ENCODE measurements around the gene SORCS2.
A peak's percentile ranks its signal among the peaks of the same experiment; 100 is the strongest.

SORCS2 gene

DNA sequence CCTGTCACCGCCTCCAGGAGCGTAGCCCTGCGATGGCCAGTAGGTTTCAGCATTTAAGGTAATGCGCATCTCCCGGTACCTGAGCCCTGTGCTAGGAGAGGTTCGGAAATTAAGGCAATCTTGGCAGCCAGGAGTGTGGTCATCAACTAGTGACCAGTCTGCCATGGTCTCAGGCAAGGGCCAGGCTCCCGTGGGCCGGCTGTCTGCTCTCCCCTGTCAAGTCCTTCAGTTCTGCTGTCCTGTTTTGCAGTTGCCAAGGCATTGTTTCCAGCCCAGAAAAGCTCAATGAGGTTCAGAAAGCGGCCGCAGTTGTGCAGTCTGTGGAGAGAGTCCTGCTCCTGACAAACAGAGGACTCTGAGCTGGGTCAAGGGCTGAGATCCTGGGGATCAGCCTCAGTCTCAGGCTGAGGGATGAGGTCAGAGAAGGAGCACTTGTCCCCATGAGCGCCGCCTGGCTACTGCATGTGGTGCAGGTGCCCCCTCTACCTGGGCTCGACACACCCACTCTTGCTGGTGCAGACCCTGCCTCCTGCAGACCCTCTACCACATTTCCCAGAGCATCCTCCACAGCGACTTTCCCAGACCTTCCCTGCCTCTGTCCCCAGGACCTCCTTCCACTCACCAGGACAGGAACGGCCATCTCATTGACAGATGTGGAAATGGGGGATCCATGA, 295.8 kb downstream of the SORCS2 start:
- no peak for DNase-seq

DNA sequence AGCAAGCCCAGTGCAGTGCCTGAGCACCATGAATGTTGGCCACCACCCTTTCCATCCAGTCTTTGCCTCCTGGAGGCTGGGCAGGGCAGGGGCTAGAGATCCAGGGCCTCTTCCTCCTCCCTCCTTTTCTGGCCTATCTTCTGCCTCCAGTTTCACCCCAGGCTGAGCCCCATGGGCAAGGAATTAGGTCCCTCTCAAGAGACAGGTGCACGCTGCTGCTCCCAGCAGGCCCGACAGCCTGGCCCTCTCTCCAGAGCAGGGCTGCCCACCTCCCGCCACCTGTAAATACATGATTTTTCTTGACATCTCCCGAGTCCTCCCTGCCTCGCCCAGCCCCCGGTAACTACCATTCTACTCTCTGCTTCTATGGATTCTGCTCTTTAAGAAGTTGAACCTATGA, 299.6 kb downstream of the SORCS2 start:
- DNase-seq = no peak

DNA sequence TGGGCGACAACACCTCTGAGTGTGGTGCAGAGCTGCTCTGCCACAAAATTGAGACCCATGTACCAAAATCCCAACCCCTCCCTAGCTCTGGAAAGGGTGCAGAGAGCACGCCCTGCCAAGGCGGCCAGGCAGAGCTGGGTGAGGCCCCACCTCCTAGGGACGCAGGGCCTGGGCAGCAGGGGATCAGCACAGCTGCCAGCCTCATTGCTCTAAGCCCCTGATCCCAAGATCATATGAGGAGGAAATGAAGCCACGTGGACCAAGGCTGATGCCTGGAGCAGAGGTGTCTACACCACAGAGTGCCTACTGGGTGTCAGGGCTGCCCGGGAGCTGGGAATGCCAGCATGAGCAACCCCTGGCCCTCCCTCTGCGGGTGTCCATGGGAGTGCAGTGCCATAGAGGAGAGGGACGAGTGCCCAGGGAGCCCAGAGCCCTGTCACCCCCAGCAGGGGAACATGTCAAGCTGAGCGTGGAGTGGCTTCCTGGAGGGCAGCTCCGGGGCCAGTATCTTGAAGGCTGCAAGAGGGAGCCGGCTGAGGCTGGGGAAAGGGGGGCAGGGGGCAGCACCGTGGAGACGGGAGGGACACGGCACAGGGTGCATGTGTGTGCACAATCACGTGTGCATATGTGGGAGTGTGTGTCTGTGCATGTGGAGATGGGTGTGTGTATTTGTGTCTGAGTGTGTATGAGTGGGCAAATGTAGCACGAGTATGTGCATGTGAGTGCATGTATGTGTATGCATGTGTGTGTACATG, 306.3 kb downstream of the SORCS2 start:
- no peak for DNase-seq

DNA sequence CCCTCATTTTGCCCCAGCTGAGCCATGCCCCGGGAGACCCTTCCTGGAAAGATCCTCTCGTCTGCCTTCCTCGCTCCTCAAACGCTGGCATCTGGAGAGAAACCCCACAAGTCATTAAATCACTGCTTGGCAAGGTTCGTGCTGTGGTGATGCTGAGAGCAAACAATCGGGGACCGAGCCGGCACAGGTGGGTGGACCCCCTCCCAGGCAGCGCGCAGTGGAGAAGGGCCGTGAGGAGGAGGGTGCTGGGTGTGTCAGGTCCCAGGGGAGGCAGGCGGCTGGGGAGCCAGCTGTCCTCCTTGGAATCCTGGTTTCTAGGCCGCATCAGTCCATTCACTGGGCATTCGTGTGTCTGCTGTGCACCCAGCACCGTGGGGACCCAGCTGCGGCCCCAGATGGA, 307.3 kb downstream of the SORCS2 start:
- DNase-seq = no peak

DNA sequence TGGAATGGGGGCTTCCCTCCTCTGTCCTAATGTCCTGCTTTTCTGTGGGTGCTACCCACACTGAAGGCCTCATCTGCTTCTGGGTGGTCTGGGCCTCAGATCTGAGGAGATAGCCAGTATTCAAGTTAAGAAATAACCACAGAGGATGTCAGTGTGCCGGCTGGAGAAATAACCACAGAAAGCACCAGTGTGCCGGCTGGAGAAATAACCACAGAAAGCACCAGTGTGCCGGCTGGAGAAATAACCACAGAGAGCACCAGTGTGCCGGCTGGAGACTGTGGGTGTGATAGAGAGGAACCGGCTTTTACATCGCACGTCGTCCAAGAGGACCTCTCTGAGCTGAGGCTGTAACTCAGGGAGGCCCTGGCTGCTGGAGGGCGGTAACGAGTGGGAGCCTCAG, 308.1 kb downstream of the SORCS2 start:
- no peak for DNase-seq

DNA sequence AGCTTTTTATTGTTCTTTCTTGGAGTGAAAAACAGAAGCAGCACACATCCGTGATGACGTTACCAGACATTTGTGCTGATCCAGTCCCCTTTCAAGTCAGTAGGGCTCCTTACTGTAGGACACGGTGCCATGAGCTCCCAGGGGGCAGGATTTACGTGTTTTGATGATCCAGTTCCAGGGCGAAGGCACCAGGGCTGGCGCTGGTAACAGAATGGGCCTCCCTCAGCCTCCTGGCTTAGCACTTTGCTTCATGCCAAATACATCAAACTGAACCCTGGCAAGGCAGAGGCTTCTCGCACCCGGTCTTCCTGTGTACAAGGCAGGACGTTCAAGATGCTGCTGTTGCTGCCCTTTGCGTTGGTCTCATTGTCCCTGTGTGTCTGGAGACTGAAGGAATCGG, 309.0 kb downstream of the SORCS2 start:
- no peak for DNase-seq

DNA sequence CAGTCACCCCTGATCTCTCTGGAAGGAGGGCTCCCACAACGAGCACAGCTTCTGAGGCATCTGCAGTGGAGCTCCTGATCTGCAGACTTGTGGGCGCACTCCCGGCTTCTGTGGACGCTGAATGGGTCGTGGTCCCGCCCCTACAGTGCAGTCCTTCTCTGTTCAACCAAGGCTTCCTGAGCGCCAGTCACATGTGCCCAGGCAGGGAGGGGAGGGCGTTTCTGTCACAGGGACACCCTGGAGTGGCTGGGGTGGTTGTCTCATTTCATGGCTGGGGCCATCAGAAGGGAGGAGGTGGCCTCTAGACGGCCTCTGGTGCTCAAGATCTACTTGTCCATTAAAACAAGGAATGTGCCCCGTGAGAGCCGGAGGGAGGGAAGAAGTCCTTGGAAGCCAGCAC, 309.5 kb downstream of the SORCS2 start:
- DNase-seq = no peak

DNA sequence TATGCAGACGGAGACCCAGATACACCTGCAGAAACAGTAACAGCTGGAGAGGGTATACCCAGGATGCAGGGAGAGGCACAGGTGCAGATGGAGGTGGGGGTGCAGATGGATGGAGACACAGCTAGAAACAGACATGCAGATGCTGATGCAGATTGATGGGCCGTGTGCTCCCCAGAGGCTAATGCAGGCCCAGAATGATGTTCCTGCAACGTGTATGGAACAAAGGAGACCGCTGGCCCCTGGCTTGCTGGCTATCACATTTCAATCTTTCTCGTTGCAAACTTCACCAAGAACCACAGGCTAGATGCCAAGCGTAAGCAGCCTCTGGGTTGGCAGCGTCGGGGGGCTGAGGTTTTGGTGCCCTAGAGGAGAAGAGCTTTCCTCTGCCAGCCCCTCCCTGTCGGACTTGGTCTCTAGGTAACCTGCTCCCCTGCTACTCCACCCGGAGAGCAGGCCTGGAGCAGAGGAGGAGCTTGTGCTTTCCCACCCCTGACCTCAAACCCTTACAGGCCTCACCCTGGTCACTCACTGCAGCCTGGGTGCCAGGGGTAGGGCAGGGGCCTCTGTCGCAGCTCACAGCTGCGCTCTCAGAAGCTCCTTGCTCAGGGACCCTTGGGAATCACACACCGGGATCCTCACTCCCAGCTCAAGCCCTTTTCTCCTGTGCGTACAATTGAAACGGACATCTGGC, 311.4 kb downstream of the SORCS2 start:
- DNase-seq = no peak

DNA sequence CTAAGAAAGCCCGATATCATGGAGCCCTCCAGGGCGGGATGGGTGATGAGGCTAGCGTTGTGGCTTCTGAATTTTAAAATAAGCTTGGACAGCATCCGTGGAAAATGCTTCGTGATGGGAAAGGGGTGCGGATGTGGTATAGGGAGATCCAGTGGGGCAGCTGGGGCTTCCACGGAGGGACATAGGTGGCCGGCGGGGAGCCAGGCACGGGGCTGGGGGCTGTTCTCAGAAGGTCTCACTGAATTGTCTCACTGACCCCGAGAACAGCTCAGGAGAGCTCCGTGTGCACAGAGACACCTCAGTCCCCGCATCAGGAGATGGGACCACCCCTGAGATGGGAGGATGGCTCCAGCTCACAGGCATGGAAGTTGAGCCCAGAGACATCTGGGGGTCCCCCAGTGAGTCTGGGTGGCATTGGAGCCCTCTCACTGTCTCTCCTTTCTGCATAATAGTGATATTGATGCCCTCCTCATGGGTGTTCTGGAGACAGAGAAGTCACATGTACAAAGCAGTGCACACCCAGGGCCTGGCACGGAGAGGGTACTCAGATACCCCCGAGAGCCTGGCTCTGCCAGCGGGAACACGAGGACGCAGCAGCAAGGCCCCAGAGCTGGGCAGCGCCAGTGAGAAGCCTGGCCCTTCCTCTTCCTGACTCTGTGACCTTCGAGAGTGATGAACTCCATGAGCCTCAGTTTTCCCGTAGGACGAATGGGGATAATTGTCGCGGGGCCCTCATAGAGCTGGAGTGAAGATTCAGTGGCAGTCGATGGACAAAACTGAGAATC, 313.0 kb downstream of the SORCS2 start:
- no peak for DNase-seq

DNA sequence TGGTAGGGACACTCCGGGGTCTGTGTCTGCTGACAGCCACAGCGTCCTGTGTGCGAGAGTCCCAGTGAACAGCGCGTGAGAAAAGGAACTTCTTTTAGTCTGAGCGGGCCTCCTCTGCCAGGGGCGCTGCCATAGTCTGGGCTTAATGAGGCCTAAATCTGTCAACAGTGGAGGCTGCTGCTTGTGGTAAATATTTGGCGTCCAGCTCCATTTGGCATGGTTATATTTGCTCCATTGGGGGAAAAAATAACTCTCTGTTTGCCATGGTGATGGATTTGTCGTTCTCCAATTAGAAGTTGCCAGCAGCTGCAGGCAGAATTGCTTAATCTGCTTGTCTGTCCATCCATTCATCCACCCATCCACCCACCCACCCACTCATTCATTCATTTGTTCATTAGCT, 313.8 kb downstream of the SORCS2 start:
- DNase-seq = peak; percentile 18 to 30

DNA sequence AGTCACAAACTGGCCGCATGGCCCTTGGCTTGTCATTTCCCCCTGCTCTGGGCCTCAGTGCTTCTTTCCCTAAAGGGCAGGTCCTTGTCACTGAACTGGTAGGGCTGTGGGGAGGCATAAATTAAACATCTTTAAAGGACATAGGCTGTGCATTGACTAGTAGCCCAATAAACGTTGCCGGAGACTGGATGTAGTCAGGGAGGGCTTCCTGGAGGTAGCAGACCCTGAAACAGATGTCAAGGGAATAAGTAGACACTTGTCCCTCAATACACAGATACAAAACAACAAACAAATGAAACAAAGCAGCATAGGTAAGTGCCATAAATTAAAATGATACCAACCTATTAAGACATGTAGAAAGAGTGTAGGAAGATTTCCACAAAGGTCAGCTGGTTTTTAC, 314.2 kb downstream of the SORCS2 start:
- DNase-seq = no peak

DNA sequence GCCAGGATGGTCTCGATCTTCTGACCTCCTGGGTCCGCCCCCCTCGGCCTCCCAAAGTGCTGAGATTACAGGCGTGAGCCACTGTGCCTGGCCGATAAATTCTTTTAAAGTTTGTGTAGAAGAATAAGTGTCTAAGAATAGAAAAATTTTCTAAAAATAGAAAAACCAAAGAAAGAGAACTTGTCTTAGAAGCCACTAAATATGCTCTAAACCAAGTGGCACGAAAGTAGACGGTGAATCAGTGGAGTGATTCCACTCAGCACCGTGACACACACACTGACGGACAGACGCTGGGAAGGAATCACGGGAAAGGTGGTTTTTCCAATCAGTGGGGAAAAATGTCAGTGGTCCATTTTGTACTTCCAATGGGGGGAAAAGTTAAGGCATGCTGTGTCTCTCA, 315.0 kb downstream of the SORCS2 start:
- DNase-seq = no peak

DNA sequence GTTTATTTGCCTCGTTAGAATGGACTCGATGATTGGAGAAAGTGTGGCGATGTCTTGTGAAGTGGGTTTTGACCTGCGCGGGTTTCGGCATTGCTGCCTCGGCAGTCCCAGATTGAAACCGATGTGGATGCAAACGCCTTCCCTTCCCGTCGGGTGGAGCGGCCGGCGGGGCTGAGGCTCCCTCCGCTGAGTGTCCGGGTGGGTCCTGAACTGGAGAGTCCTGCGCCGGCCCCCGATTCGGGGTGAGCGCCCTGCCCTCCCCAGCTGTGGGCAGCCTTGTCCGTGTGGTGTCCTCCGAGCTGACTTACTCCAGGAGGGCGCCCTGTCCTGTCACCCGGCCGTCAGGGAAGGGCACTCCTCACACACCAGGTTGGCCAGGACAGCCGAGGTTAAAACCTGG, 317.7 kb downstream of the SORCS2 start:
- DNase-seq = no peak

DNA sequence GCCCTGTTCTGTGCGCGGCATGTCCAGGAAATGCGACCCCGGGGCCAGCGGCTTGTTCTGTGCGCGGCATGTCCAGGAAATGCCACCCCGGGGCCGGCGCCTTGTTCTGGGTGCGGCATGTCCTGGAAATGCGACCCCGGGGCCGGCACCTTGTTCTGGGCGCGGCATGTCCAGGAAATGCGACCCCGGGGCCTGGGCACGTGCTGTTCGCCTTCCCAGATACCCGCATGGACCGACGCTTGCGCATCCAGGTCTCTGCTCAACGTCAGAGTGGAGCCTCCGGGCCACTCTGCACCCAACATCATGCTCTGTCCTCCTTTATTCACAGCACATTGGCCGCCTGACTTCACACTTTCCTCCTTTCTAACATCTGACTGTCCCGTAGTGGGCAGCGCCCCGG, 318.2 kb downstream of the SORCS2 start:
- no peak for DNase-seq

DNA sequence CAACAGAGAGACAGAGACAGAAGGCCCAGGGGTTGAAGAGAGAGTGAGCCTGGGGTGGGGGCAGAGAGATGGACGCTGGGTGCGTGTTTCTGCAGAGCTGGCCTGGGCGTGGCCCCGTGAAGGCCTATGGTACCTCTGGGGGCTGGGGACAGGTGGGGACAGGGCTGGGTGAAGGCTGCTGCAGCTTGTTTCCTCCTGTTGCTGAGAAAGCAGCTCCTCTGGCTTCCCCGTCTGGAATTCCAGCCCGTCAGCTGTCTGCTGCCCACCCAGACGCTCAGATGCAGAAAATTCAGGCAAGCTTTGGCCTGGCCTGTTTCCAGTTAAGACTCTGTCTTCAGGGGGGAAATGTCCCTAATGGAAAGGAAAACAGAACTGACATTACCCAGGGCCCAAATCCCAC, 319.2 kb downstream of the SORCS2 start:
- DNase-seq = no peak

DNA sequence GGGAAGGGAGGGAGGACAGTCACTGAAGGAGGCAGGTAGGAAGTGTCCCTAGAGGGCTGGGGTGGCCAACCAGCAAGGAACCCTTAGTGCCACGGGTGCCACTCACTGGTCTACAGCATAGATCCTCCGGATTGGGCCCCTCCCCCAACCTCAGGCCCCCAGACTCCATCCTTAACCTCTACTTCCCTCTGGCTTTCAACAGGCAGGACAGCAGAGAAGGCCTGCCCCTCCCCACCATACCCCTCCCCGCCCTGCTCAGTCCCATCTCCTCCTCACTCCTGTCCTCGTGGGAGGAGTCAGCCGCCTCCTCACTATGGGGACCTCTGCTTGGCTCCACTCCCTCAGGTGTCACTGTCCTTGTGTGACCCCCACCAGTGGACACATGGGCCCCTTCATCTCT, 320.1 kb downstream of the SORCS2 start:
- DNase-seq = no peak

DNA sequence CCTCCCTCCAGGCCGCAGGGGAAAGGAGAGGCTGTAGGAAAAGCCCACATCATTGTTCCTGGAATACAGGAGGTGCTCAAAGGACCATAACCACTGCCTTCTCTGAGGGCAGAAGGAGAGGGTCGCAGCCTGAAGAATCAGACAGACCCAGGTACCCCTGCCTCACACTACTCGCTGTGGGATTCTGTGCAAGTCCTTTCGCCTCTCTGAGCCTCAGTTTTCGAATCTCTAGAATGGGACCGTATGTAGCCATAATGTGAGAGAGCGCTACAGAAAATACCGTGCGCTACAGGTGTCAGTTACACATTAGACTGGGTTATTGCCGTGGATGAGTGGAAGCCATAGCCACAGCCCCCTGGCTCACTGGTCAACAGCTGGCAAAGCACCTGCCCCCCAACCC, 320.6 kb downstream of the SORCS2 start:
- no peak for DNase-seq

DNA sequence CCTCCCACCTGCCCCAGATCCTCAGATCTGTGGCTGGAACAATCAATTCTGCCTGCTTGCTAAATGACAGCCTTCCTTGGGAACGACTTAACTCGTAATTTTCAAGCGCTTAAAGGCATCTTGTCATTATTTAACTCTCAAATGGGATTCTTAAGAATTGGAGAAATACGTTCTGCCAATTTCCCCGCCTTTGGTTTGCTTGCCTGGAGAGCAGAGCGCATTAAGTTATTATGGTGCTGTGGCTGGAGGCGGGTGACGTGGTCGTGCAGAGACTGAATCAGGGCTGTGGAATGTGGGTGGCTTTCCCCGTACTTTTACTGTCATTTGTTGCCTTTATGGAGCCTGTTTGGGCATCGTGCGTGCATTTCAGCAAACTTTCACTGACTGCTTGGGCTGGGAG, 321.3 kb downstream of the SORCS2 start:
- no peak for DNase-seq

DNA sequence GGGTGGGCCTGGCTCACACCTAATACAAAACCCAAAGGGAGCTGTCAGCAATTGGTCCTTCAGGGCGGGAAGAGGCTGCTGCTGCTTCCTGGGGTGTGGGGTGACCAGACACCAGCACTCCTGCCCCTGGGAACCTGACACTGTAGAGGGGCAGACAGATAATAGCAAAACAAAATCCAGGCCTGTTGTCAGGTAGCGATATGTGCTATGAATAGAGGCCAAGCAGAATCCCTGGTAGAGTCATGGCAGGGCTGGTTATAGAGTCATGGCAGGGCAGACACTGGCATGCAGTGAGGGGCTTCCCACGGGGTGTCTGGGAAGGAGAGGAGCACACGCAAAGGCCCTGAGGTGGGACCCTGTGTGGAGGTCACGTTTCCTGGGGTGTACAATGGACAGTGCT, 321.9 kb downstream of the SORCS2 start:
- DNase-seq = no peak

DNA sequence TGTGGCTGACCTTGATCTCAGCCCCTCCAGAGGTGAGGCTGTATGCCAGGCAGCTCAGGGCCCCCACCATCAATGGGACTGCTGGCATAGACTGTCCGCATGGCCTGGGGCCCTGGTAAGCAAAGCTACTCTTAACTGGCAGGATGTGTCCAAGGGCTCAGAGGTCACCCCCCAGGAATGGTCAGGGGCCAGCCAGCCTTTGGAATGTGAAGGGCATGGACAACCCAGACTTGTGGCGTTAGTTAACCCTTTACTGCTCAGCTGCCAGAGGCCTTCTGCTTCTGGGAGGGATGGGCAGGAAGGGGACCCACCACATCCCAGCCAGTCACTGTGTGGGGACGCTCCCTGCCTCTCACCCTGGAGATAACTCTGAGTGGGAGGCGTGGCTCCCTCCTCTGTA, 322.5 kb downstream of the SORCS2 start:
- DNase-seq = no peak

DNA sequence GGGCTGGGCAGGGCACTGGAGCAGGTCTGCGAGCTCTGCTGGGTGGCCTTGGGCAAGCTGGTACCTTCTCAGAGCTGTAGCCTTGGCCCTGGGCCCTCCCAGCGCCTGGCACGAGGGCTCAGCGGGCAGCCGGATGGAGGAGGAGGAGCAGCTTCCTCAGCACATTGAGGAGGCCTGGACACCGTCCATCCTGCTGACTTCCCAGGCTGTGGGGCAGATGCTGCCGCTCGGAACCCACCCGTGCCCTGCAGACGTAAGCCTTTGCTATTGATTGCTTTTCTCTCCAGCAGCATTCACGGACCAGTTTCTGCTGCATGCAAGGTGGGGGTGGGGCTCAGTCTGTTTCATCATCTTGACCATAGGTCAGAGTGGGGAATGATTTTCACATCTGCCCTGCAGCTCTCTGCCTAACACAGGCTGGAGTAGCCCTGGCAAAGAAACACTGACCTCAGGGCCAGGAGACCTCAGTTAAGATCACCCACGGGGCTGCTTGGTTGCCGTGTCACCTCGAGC, 323.1 kb downstream of the SORCS2 start:
- no peak for DNase-seq

DNA sequence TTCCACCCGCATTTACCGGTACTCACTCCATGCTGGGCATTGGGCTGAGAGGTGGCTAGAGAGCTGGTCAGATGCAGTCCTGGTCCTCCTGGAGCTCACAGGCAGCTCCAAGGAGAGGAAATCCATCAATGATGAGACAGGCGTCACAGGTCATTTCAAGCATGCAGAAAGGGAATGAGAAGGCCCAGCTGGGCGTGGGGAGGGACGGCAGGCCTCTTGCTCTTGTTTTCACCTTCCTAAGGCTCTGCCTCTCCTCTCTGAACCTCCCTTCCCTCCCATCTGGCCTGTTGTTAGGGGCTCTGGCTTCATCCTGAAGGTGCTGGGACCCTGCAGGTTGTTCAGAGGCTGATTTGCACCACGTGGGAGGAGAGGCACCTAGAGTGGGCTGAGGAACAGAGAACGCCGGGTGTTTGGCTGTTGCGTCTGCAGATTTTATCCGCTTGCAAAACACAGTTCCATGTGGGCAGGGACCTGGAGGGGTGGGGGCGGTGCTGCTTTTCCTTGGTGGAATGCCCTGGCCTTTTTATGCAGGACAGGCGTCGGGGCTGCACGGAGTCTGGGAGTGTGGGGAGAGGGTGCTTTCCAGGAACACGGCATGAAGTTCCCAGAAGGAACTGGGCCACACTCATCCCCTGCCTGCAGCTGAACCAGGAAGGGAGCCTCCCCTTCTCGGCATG, 323.9 kb downstream of the SORCS2 start:
- DNase-seq = no peak

DNA sequence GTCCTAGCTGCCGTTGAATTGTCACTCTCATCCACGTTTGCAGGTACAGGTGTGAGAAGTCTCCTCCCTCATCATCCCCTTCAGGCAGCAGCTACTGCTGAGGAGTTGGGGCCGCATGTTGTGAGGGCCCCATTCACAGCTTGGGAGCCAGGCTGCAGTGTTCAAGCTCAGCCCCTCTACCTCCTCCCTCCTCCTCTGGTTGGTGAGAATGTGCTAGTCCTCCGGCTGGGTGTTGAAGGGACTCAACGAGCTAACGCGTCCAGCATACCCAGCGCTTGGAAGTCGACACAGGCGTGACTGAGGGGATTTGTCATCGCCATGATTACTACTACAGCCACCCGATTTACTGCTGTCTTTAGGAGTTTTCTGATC, 324.4 kb downstream of the SORCS2 start:
- DNase-seq = no peak
